NT2/D1 (cell line): ENCODE measurements around the gene CDK5R1.
A peak's percentile ranks its signal among the peaks of the same experiment; 100 is the strongest.
"Not testable (repeated sequence)": the region's sequence is repeated elsewhere in the genome, so short reads cannot be mapped to it uniquely, and the experiment has no call there.

Experiments used
- DNase-seq: peaks from one replicate; pipeline ENCODE4 v3.0.0-alpha.2; 2011; ENCODE audit warnings: low read depth, low spot score
- H3K27me3 ChIP-seq: 2 replicates; pipeline ENCODE4 v1.6.0; 2011; ENCODE audit warnings: mild to moderate bottlenecking; ENCODE audit not compliant: insufficient read length, insufficient read depth
- H3K36me3 ChIP-seq: 2 replicates; pipeline ENCODE4 v1.6.1; 2011; ENCODE audit warnings: mild to moderate bottlenecking, low read length, mixed read lengths; ENCODE audit not compliant: insufficient read depth, insufficient read length
- H3K4me1 ChIP-seq: 2 replicates; pipeline ENCODE4 v1.5.1; 2011; ENCODE audit not compliant: insufficient read depth, insufficient read length
- H3K4me3 ChIP-seq: 2 replicates; pipeline ENCODE4 v1.5.1; 2011; ENCODE audit warnings: low read depth; ENCODE audit not compliant: insufficient read length
- H3K9ac ChIP-seq: 2 replicates; pipeline ENCODE4 v1.6.0; 2011; ENCODE audit warnings: low read depth; ENCODE audit not compliant: insufficient read length
- H3K9me3 ChIP-seq: 2 replicates; pipeline ENCODE4 v1.5.1; 2011; ENCODE audit warnings: mild to moderate bottlenecking, low read length; ENCODE audit not compliant: insufficient read depth
- SUZ12 ChIP-seq: IDR thresholded peaks from 2 replicates; pipeline ENCODE4 v1.6.1; 2011; ENCODE audit not compliant: insufficient read length, insufficient read depth; ENCODE audit errors: extremely low read depth
- YY1 ChIP-seq: IDR thresholded peaks from 2 replicates; pipeline ENCODE4 v1.6.1; 2011; ENCODE audit not compliant: insufficient read length, insufficient read depth
- ZNF274 ChIP-seq: IDR thresholded peaks from 2 replicates; pipeline ENCODE4 v1.6.1; 2011; ENCODE audit warnings: mild to moderate bottlenecking, low read depth, low read length

The CDK5R1 gene

GRCh38 chr17:32520104-32520701 lies 33.4 kb downstream of the CDK5R1 start:
- Histone ChIP-seq H3K4me1 (peaks cover 11% of the 10 kb centered on the region), H3K9ac (peak overlapping the region; percentile 77)
- no peak for DNase-seq

DNA sequence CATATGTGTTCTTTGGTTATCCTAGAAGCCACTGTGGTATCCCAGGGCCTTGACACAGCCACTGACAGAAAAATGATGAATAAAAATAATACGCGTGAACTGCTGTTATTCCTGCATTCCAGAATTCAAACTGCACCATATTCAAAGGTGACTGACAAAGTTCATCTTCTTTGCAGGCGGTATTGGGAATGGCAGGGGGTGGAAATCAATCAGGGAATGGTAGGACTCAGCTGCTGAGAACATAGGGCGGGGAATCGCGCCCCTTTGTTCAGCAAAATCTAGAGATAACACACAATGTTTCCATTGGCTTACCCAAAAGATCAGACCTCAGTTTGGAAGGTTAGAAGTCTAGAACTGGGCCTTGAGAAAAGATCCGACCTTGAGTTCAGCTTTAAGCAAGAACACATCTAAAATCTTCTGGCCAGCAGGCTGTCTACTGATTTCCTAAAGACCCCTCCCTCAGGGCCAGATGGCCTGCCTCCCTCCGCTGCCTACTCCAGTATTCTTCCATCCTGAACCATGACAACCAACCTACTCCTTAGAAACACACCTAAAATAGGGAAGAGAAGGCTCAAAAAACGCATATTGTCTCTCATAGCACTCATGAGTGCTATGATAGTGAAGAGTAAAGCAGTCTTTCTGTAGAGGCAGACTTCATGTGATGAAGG lies 34.1 kb downstream of the CDK5R1 start:
- no peak for TF ChIP-seq SUZ12
- TF ChIP-seq YY1: no peak
- TF ChIP-seq ZNF274: no peak
- Histone ChIP-seq H3K4me1 (peaks cover 11% of the 10 kb centered on the region), H3K9ac (no peak overlapping the region), H3K4me3 (no peak overlapping the region), H3K9me3 (no peaks in the 10 kb centered on the region), H3K27me3 (peaks cover 22% of the 10 kb centered on the region), H3K36me3 (no peaks in the 10 kb centered on the region)
- DNase-seq: no peak

More at GRCh38 chr17:32520104-32520701, 33.4 kb downstream of the CDK5R1 start:
- TF ChIP-seq YY1 (no peak), ZNF274 (no peak), SUZ12 (no peak)
- no peaks in the 10 kb centered on the region for H3K36me3 ChIP-seq
- H3K4me3 ChIP-seq: no peak overlapping the region
- peaks cover 22% of the 10 kb centered on the region for H3K27me3 ChIP-seq
- no peaks in the 10 kb centered on the region for H3K9me3 ChIP-seq

- Histone ChIP-seq H3K4me1 (peaks cover 11% of the 10 kb centered on the region), H3K4me3 (no peak overlapping the region), H3K9me3 (no peaks in the 10 kb centered on the region), H3K36me3 (no peaks in the 10 kb centered on the region), H3K27me3 (peaks cover 10% of the 10 kb centered on the region), H3K9ac (no peak overlapping the region)
- no peak for TF ChIP-seq YY1
- no peak for TF ChIP-seq ZNF274
- no peak for TF ChIP-seq SUZ12
- no peak for DNase-seq
Observed at GRCh38 chr17:32523017-32523680, 36.4 kb downstream of the CDK5R1 start.

DNA sequence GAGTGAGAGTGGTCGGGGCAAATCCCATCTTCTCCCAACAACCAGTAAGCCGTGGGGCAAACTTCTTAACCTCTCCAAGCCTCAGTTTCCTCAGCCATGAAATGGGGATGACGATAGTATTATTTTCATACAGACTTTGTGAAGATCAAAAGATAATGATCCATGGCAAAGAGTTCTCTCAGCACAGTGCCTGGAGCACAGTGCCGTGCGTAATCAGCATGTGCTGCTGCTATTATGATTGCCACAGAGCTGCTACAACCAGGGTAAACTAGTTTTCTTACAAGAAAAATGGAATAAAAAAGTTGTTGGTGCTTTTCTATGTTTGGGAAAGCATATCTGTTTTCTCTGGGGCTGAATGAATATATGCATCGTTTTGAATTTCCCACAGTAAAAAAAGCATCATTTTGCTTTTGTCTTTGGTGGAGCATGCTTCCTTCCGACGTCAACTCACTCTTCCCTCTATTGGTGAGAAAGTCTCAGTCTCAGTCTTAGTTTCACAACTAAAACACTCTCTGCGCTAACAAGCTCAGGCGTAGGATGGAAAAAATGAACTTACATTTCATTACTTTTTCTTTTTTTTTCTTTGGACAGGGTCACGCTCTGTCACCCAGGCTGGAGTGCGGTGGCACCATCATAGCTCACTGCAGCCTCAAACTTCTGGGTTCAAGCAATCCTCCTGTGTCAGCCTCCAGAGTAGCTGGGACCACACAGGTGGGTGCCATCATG lies 37.2 kb downstream of the CDK5R1 start:
- no peaks in the 10 kb centered on the region for H3K36me3 ChIP-seq
- no peak overlapping the region for H3K4me3 ChIP-seq
- peaks cover 2% of the 10 kb centered on the region for H3K27me3 ChIP-seq
- no peak for DNase-seq
- H3K9ac ChIP-seq: no peak overlapping the region
- no peaks in the 10 kb centered on the region for H3K9me3 ChIP-seq
- TF ChIP-seq YY1 (no peak), SUZ12 (no peak)
- peaks cover 9% of the 10 kb centered on the region for H3K4me1 ChIP-seq

DNA sequence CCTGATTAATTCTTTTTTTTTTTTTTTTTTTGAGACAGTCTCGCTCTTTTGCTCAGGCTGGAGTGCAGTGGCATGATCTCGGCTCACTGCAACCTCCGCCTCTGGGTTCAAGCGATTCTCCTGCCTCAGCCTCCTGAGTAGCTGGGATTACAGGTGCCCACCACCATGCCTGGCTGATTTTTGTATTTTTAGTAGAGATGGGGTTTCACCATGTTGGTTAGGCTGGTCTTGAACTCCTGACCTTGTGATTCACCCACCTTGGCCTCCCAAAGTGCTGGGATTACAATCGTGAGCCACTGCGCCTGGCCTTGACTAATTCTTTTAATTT lies 37.7 kb downstream of the CDK5R1 start:
- H3K4me3 ChIP-seq, H3K4me1 ChIP-seq, H3K9me3 ChIP-seq, H3K36me3 ChIP-seq, DNase-seq, H3K9ac ChIP-seq, H3K27me3 ChIP-seq: not testable (repeated sequence)

GRCh38 chr17:32525122-32525521 lies 38.3 kb downstream of the CDK5R1 start:
- H3K9ac ChIP-seq: no peak overlapping the region
- no peak for DNase-seq
- H3K9me3 ChIP-seq: no peaks in the 10 kb centered on the region
- no peak overlapping the region for H3K4me3 ChIP-seq
- H3K27me3 ChIP-seq: no peaks in the 10 kb centered on the region
- H3K4me1 ChIP-seq: peaks cover 9% of the 10 kb centered on the region
- no peak for TF ChIP-seq ZNF274
- TF ChIP-seq YY1: no peak
- no peak for TF ChIP-seq SUZ12
- no peaks in the 10 kb centered on the region for H3K36me3 ChIP-seq

DNA sequence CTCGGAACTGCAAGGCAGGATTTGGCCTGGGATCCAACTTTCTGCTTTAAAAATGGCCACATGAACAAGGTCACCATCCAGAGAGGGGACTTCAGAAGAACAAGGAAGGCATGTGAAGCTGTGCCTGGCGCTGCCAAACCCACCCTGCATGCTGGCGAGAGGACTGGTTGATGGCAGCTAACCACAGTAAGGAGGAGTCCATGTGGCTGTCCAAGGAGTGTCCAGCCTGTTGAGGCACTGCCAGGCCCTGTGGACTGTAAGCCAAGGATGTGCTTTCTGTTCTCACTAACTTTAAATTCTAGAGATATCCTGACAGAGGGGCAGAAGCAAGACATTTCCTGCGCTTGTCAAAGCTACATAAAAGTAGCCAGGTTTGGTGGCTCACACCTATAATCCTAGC lies 40.4 kb downstream of the CDK5R1 start:
- Histone ChIP-seq H3K27me3 (no peaks in the 10 kb centered on the region), H3K9me3 (no peaks in the 10 kb centered on the region), H3K4me3 (no peak overlapping the region), H3K36me3 (no peaks in the 10 kb centered on the region), H3K4me1 (peaks cover 2% of the 10 kb centered on the region), H3K9ac (no peak overlapping the region)
- TF ChIP-seq SUZ12 (no peak), YY1 (no peak), ZNF274 (no peak)
- DNase-seq: no peak
